HCT116 (cell line): ENCODE data around the gene RPLP2. TPM values are rescaled to one million over a fixed set of nuclear protein-coding genes. Genes with fewer than 3 reads are reported as not detected.

Experiments
- ATAC-seq: fragments of 200-7000 bp; cut with Tn5 transposase; 2 replicates; pipeline ENCODE4 v1.9.1; 2020; ENCODE audit warnings: mild to moderate bottlenecking, moderate library complexity
- BruUV-seq: library from RNA; stranded (reverse); fragments of 400-500 nt; replicated peaks from 2 replicates; lab custom pipeline; 2021; lab: Mats Ljungman, UMichigan
- CTCF ChIA-PET: fragments of 300-600 bp; sonication (Branson Sonifier 250); formaldehyde crosslinking; loops from one replicate; lab custom pipeline; 2021; ENCODE audit warnings: antibody characterized with exemption; lab: Charles Lee
- POLR2A ChIA-PET: fragments of 300-600, 350-600 bp; sonication (Branson Sonifier 250); formaldehyde crosslinking; loops from one replicate; lab custom pipeline; 2021; ENCODE audit warnings: antibody characterized with exemption; lab: Charles Lee
- RAD21 ChIA-PET, 2 experiments: fragments of 300-600 bp; sonication (Branson Sonifier 250); formaldehyde crosslinking; loops; one replicate each; lab custom pipeline; 2023; ENCODE audit warnings: low total read pairs in 2 of 2; ENCODE audit not compliant: uncharacterized antibody in 2 of 2, unreplicated experiment in 2 of 2, low non-redundant PET in 1 of 2; lab: Charles Lee
- DNase-seq: peaks from one replicate; pipeline ENCODE4 v3.0.0-alpha.2; 2010; ENCODE audit warnings: low read depth, low spot score
- H2AFZ ChIP-seq: fragments of 200-600 bp; shearing (Covaris generic), sonication (generic); 2 replicates; pipeline ENCODE4 v1.6.1; 2017; ENCODE audit warnings: low read depth, mixed run types, mixed read lengths, antibody characterized with exemption, low read length; ENCODE audit not compliant: poor library complexity, severe bottlenecking
- H3K27ac ChIP-seq: 2 replicates; pipeline ENCODE4 v1.5.1; 2012; ENCODE audit warnings: low read depth, low read length
- H3K27me3 ChIP-seq: fragments of 200-600 bp; sonication (generic); 2 replicates; pipeline ENCODE4 v1.6.1; 2016; ENCODE audit warnings: mixed run types, low read length, mixed read lengths; ENCODE audit not compliant: insufficient read depth
- H3K36me3 ChIP-seq, 2 experiments: fragments of 200-500 bp in 1 of 2; fragments of 200-600 bp in 1 of 2; sonication (Bioruptor generic) in 1 of 2; sonication (generic) in 1 of 2; 2 replicates each; pipeline versions ENCODE4 v1.5.1 to v1.6.1; 2014 to 2016; ENCODE audit warnings: low read length in 2 of 2, inconsistent platforms in 1 of 2, mixed read lengths in 1 of 2, mixed run types in 1 of 2; ENCODE audit not compliant: insufficient read depth in 2 of 2, control insufficient read depth in 1 of 2
- H3K4me1 ChIP-seq, 2 experiments: fragments of 200-600 bp in 1 of 2; sonication (generic) in 1 of 2; 2 replicates each; pipeline versions ENCODE4 v1.5.1 to v1.6.1; 2012 to 2017; ENCODE audit warnings: low read length in 2 of 2, inconsistent platforms in 1 of 2, mild to moderate bottlenecking in 1 of 2, mixed read lengths in 1 of 2, mixed run types in 1 of 2, moderate library complexity in 1 of 2; ENCODE audit not compliant: insufficient read depth in 2 of 2, control insufficient read depth in 1 of 2
- H3K4me2 ChIP-seq: fragments of 200-600 bp; sonication (generic); 2 replicates; pipeline ENCODE4 v1.6.1; 2017; ENCODE audit warnings: mixed run types, low read length, mixed read lengths
- H3K4me3 ChIP-seq, 2 experiments: fragments of 200-600 bp in 1 of 2; sonication (generic) in 1 of 2; replicated peaks in 1 of 2; 2 replicates each; pipeline ENCODE4 v1.5.1; 2011 to 2016; ENCODE audit warnings: low read length in 2 of 2, control low read depth in 1 of 2, low read depth in 1 of 2, mild to moderate bottlenecking in 1 of 2, mixed read lengths in 1 of 2, mixed run types in 1 of 2
- H3K79me2 ChIP-seq: fragments of 200-600 bp; sonication (generic); 2 replicates; pipeline ENCODE4 v1.6.1; 2017; ENCODE audit warnings: mild to moderate bottlenecking, mixed run types, low read length, moderate library complexity, mixed read lengths; ENCODE audit not compliant: insufficient read depth
- H3K9ac ChIP-seq: fragments of 200-600 bp; sonication (generic); 2 replicates; pipeline ENCODE4 v1.6.1; 2016; ENCODE audit warnings: low read length, mixed read lengths
- H3K9me2 ChIP-seq: fragments of 200-600 bp; sonication (generic), shearing (Covaris generic); 2 replicates; pipeline ENCODE4 v1.6.1; 2017; ENCODE audit warnings: mixed run types, mild to moderate bottlenecking, moderate library complexity; ENCODE audit not compliant: insufficient read depth
- H3K9me3 ChIP-seq, 2 experiments: fragments of 200-500 bp in 1 of 2; fragments of 200-600 bp in 1 of 2; sonication (Bioruptor generic) in 1 of 2; sonication (generic) in 1 of 2; 2 replicates each; pipeline ENCODE4 v1.6.1; 2014 to 2017; ENCODE audit warnings: low read length in 2 of 2, mixed read lengths in 2 of 2, inconsistent platforms in 1 of 2, low read depth in 1 of 2, mild to moderate bottlenecking in 1 of 2, mixed run types in 1 of 2, moderate library complexity in 1 of 2; ENCODE audit not compliant: control insufficient read depth in 1 of 2, insufficient read depth in 1 of 2
- H4K20me1 ChIP-seq: fragments of 200-600 bp; sonication (generic), shearing (Covaris generic); 2 replicates; pipeline ENCODE4 v1.6.1; 2017; ENCODE audit warnings: mixed run types, mild to moderate bottlenecking, moderate library complexity; ENCODE audit not compliant: insufficient read depth
- EZH2 ChIP-seq: fragments of 200-600 bp; sonication (generic); IDR thresholded peaks from 2 replicates; pipeline ENCODE4 v1.6.1; 2017; ENCODE audit warnings: antibody characterized with exemption, mixed run types
- POLR2AphosphoS5 ChIP-seq: IDR thresholded peaks from 2 replicates; pipeline ENCODE4 v1.6.1; 2011; ENCODE audit warnings: mild to moderate bottlenecking, low read depth, low read length, moderate library complexity
- SP1 ChIP-seq: IDR thresholded peaks from 2 replicates; pipeline ENCODE4 v1.6.1; 2012; ENCODE audit warnings: low read depth
- TCF7L2 ChIP-seq: IDR thresholded peaks from 2 replicates; pipeline ENCODE4 v1.7.0; 2011; ENCODE audit warnings: borderline replicate concordance, inconsistent platforms; ENCODE audit not compliant: insufficient read depth, insufficient read length; ENCODE audit errors: extremely low read depth
- ZFX ChIP-seq: fragments of 450-650 bp; IDR thresholded peaks from 2 replicates; pipeline ENCODE4 v1.6.1; 2017
- ZNF274 ChIP-seq: fragments of 200-500 bp; sonication (Bioruptor generic); IDR thresholded peaks from 2 replicates; pipeline ENCODE4 v1.6.1; 2014; ENCODE audit warnings: mild to moderate bottlenecking, low read depth, low read length, inconsistent platforms
- intact Hi-C: fragments of 100-400 bp; cut with micrococcal nuclease; formaldehyde crosslinking; loops from 2 replicates; pipeline ENCODE4 v1.10.0; 2022
- total RNA-seq: library from RNA; stranded (reverse); gene quantifications from one replicate; pipeline ENCODE4 v1.2.1, GENCODE V29; 2021; ENCODE audit not compliant: unreplicated experiment

Gene RPLP2
- total RNA-seq, 1 experiment from 2014 or later = 3,615 TPM

DNA sequence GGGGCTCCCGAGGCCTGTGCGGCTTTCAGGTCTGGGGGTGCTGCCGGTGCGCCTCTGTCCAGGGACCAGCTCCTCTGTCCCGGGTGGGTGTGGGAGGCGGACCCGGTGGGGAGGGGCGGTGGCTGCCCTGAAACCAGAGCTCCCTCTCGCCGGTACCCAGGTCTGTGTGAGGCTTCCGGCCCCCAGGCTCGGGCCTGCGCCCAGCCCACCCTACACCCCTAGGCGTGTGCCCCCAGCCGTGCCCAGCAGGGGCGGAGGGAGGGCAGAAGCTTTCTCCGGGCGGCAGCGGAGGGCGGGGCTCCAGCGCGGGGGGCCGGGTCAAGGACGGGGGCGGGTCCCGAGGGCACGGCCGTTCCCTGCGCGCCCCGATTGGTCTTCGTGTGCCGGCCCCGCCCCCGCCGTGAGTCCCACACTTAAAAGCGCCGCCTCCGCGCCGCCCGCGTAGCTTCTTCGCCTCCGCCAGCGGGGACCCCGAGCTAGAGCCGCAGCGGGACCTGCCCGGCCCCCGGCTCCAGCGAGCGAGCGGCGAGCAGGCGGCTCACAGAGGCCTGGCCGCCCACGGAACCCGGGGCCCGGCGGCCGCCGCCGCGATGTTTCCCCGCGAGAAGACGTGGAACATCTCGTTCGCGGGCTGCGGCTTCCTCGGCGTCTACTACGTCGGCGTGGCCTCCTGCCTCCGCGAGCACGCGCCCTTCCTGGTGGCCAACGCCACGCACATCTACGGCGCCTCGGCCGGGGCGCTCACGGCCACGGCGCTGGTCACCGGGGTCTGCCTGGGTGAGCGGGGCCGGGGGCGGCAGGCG lies 9.6 kb downstream of the RPLP2 start (continued):
- TF ChIP-seq TCF7L2 (peak; percentile 82), EZH2 (no peak), SP1 (no peak), ZNF274 (no peak)

DNA sequence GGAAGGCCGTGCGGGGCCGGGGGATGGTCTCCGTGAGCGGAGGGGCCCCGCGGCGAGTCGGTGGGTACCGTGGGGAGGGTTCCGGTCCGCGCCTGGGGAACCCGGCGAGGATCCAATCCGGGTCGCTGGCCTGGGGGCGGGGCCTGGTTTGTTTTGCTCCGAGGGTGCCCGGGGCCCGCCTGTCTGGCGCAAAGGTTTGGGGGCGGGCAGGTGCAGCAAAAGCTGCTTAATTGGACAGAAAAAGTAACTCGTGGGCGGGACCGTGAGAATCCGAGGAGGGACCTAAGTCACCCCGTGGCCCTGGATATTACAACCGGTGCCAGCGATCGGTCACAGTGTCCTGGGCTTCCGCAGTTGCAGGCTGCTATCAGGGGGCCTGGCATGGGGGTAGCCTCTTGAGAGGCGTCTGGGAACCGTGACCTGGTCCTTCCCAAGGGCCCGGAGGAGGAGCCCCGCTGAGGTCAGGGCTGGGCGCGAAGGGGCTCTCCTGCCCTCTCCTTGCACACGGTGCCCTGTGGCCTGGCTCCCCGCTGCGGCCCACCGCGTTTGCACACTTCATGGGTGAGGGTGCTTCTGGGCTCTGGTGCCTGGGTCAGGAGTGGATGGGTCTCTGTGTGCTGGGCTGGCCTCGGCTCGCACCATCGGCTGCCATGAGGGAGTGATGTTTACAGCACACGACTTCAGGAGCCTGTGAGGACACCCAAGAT lies 10.3 kb downstream of the RPLP2 start:
- H3K27ac ChIP-seq = peak overlapping the region; percentile 81

More for the DNA sequence above, 10.3 kb downstream of the RPLP2 start:
- Histone ChIP-seq H3K36me3 (no peaks in the 10 kb centered on the region), H3K27me3 (no peaks in the 10 kb centered on the region), H3K9ac (peak overlapping the region; percentile 90), H3K4me1 (peaks cover 26 to 43% of the 10 kb centered on the region in 2 experiments), H3K4me3 (peak overlapping the region; percentile 65 to 77), H2AFZ (no peak overlapping the region), H3K79me2 (peaks cover 22% of the 10 kb centered on the region), H3K4me2 (peak overlapping the region; percentile 81), H3K9me2 (no peaks in the 10 kb centered on the region), H3K9me3 (no peaks in the 10 kb centered on the region), H4K20me1 (no peaks in the 10 kb centered on the region)
- RAD21 ChIA-PET = no interaction called here
- CTCF ChIA-PET = interaction anchor here (1.2 to 1.4 kb wide), 2 partner anchors 11 to 24 kb away, joined by 3 read pairs; partner anchors contain the start of gene RPLP2
- BruUV-seq = TSS peak; percentile 76
- no peak for TF ChIP-seq SP1
- TF ChIP-seq POLR2AphosphoS5 = peak; percentile 39; the same call in 1 of the 2 replicates
- TF ChIP-seq ZFX = 0 out of 2 replicates have a peak, but pooled peaks have one; percentile 25
- TF ChIP-seq TCF7L2 = no peak
- POLR2A ChIA-PET = interaction anchor here (0.5 to 2.7 kb wide), 16 partner anchors 8 to 235 kb away, joined by 3 to 45 read pairs (median 6); partner anchors contain the start of genes CD151, CRACR2B, POLR2L and RPLP2
- DNase-seq (peak; percentile 85), ATAC-seq (peak; percentile 71)
- intact Hi-C loops = no loop called here
